A673 (cell line): ENCODE data around the gene LRRC43. TPM values are rescaled to one million over a fixed set of nuclear protein-coding genes. Genes with fewer than 3 reads are reported as not detected.

Source experiments
- BruUV-seq: library from RNA; stranded (reverse); fragments of 400-500 nt; replicated peaks from 2 replicates; lab custom pipeline; 2021; lab: Mats Ljungman, UMichigan
- CTCF ChIA-PET: fragments of 300-600 bp; sonication (Branson Sonifier 250); formaldehyde crosslinking; loops from one replicate; lab custom pipeline; 2022; ENCODE audit warnings: antibody characterized with exemption; lab: Charles Lee
- POLR2A ChIA-PET: fragments of 300-600 bp; sonication (Branson Sonifier 250); formaldehyde crosslinking; loops from one replicate; lab custom pipeline; 2022; ENCODE audit warnings: antibody characterized with exemption; ENCODE audit not compliant: low non-redundant PET; lab: Charles Lee
- DNase-seq: peaks from one replicate; pipeline ENCODE4 v3.0.0-alpha.2; 2015; ENCODE audit warnings: low spot score
- H3K27ac ChIP-seq: fragments of 200-600 bp; sonication (generic); 2 replicates; pipeline ENCODE4 v1.5.1; 2016; ENCODE audit warnings: mixed run types, low read depth, mild to moderate bottlenecking, mixed read lengths, antibody characterized with exemption, low read length; ENCODE audit not compliant: poor library complexity, severe bottlenecking
- H3K27me3 ChIP-seq: fragments of 200-600 bp; sonication (generic); replicated peaks from 2 replicates; pipeline ENCODE4 v1.6.1; 2017; ENCODE audit warnings: mixed run types, low read depth, mild to moderate bottlenecking, mixed read lengths, antibody characterized with exemption, low read length; ENCODE audit not compliant: insufficient read depth, poor library complexity
- H3K36me3 ChIP-seq: fragments of 200-600 bp; sonication (generic); 2 replicates; pipeline ENCODE4 v1.6.1; 2016; ENCODE audit warnings: mixed run types, mild to moderate bottlenecking, mixed read lengths, antibody characterized with exemption, low read length; ENCODE audit not compliant: insufficient read depth, poor library complexity, severe bottlenecking
- H3K4me1 ChIP-seq: fragments of 200-600 bp; sonication (generic); 2 replicates; pipeline ENCODE4 v1.6.1; 2017; ENCODE audit warnings: mixed run types, mild to moderate bottlenecking, mixed read lengths, antibody characterized with exemption, low read length; ENCODE audit not compliant: insufficient read depth, poor library complexity, severe bottlenecking
- H3K4me3 ChIP-seq: fragments of 200-600 bp; sonication (generic); 2 replicates; pipeline ENCODE4 v1.5.1; 2016; ENCODE audit warnings: low read depth, mixed run types, mild to moderate bottlenecking, mixed read lengths, low read length; ENCODE audit not compliant: poor library complexity, severe bottlenecking
- H3K9me3 ChIP-seq: fragments of 200-600 bp; sonication (generic); 2 replicates; pipeline ENCODE4 v1.6.1; 2016; ENCODE audit warnings: mixed run types, low read depth, mild to moderate bottlenecking, mixed read lengths, antibody characterized with exemption, low read length; ENCODE audit not compliant: poor library complexity, severe bottlenecking
- EZH2 ChIP-seq: fragments of 200-600 bp; sonication (generic); IDR thresholded peaks from 2 replicates; pipeline ENCODE4 v1.6.1; 2017; ENCODE audit warnings: borderline replicate concordance, low read depth, mild to moderate bottlenecking, mixed read lengths, antibody characterized with exemption, low read length; ENCODE audit not compliant: poor library complexity, severe bottlenecking
- intact Hi-C: fragments of 100-400 bp; cut with micrococcal nuclease; formaldehyde crosslinking; loops from one replicate; pipeline ENCODE4 v1.10.0; 2022; ENCODE audit not compliant: unreplicated experiment
- total RNA-seq: library from RNA; stranded (reverse); gene quantifications from 2 replicates; pipeline ENCODE4 v1.2.3, GENCODE V29; 2021
- TF ChIP-seq, protein P1 (sequence below): fragments of 300-800, 200-600 bp; sonication (generic); conservative IDR thresholded peaks from 2 replicates; pipeline ENCODE4 v1.5.1; 2017; ENCODE audit warnings: low read depth, mild to moderate bottlenecking, antibody characterized with exemption, low read length, moderate library complexity, mixed read lengths

LRRC43 gene
- total RNA-seq, 1 experiment from 2014 or later: not detected

DNA sequence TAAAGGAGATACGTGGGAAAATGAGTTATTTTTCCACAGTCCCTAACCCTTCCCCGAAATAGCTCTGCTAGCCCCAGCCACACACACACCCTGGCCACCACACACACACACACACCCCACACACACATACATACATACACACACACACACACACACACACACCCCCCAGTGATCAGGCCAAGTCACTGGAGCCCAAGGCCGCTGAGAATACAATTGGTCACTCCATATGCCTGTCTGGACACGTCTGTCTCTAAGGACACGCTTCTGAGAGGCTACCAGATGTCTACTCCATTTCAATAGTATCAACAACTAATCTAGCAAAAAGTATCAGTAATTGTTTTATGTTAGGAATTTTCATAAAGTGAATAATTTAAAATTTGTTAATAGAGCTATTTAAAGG is 55.9 kb downstream of the LRRC43 start:
- DNase-seq: no peak
- no peaks in the 10 kb centered on the region for H3K9me3 ChIP-seq
- no peak overlapping the region for H3K4me3 ChIP-seq
- no peaks in the 10 kb centered on the region for H3K4me1 ChIP-seq
- CTCF ChIA-PET: no interaction called here
- intact Hi-C loops: no loop called here
- H3K27ac ChIP-seq: no peak overlapping the region
- H3K36me3 ChIP-seq: no peaks in the 10 kb centered on the region
- POLR2A ChIA-PET: no interaction called here
- no peaks in the 10 kb centered on the region for H3K27me3 ChIP-seq
- TF ChIP-seq, protein P1, sequence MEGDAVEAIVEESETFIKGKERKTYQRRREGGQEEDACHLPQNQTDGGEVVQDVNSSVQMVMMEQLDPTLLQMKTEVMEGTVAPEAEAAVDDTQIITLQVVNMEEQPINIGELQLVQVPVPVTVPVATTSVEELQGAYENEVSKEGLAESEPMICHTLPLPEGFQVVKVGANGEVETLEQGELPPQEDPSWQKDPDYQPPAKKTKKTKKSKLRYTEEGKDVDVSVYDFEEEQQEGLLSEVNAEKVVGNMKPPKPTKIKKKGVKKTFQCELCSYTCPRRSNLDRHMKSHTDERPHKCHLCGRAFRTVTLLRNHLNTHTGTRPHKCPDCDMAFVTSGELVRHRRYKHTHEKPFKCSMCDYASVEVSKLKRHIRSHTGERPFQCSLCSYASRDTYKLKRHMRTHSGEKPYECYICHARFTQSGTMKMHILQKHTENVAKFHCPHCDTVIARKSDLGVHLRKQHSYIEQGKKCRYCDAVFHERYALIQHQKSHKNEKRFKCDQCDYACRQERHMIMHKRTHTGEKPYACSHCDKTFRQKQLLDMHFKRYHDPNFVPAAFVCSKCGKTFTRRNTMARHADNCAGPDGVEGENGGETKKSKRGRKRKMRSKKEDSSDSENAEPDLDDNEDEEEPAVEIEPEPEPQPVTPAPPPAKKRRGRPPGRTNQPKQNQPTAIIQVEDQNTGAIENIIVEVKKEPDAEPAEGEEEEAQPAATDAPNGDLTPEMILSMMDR: no peak
- TF ChIP-seq EZH2: no peak
- BruUV-seq: no TSS peak

DNA sequence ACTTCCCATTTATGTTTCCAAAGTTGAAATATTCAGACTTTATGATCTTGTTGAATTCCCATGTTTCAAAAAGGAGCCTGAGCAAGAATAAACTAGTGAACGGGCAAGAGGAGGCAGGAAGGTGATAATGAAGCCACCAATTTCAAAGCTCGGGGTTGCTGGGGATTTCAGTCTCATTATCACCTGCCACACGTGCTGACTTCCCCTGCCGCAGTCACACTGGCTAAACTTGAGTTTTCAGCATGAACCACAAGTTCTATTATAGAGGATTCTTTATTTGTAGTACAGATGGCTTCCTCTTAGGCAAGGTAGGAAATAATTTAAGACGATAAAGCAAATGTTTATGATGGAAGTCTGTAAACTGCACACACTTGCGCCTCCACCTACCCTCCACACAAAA is 61.0 kb downstream of the LRRC43 start:
- BruUV-seq: no TSS peak
- H3K9me3 ChIP-seq: no peaks in the 10 kb centered on the region
- no peak overlapping the region for H3K4me3 ChIP-seq
- DNase-seq: no peak
- H3K4me1 ChIP-seq: no peaks in the 10 kb centered on the region
- intact Hi-C loops: no loop called here
- H3K36me3 ChIP-seq: no peaks in the 10 kb centered on the region
- ChIA-PET CTCF (no interaction called here), POLR2A (no interaction called here)
- TF ChIP-seq, protein P1: no peak
- TF ChIP-seq EZH2: no peak
- H3K27ac ChIP-seq: no peak overlapping the region
- H3K27me3 ChIP-seq: no peaks in the 10 kb centered on the region

DNA sequence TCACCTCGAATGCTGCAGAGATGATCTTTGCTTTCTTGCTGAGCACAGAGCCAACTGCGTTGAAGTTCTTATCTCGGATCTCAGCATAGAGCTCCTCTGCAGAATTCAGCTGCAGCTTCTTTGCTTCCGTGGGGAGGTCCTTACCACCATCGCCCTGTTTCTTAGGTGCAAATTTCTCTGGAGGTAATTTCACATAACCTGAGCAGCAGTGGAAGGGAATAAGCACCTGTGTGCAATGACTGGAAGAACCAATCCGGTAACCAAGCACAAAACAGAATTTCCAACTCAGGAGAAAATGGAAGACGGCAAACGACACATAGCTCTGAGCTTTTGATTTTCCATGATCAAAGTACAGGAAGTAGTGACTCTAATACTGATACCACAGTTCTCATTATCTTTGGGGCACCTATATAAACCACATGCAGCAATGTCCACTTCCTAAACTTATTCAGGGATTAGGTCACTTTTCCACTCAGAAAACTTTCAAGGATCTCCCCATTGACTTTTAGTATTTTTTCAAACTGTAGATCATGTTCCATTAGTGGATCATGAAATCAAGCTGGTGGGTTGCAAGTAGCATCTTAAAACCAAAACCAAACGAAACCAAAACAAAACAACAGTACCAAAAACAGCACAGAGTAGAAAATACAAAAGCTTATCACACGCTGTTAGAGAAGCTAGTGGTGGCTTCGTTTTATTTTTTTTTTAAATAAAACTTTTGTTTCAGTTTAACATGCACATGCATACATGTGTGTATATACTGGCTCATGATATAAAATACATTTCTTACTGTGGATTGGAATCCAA is 61.8 kb downstream of the LRRC43 start:
- ChIA-PET CTCF (no interaction called here), POLR2A (no interaction called here)
- Histone ChIP-seq H3K36me3 (no peaks in the 10 kb centered on the region), H3K27ac (no peak overlapping the region), H3K27me3 (no peaks in the 10 kb centered on the region), H3K4me1 (no peaks in the 10 kb centered on the region), H3K9me3 (no peaks in the 10 kb centered on the region), H3K4me3 (no peak overlapping the region)
- no TSS peak for BruUV-seq
- no peak for DNase-seq
- TF ChIP-seq, protein P1: no peak
- no peak for TF ChIP-seq EZH2
- intact Hi-C loops: no loop called here
